K562 (cell line): ENCODE measurements around the gene ZNF593OS. TPM values are rescaled to one million over a fixed set of nuclear protein-coding genes. Genes with fewer than 3 reads are reported as not detected.
A peak's percentile ranks its signal among the peaks of the same experiment; 100 is the strongest.

Experiments used
- ATF4 ChIP-seq: fragments of 450-650 bp; formaldehyde crosslinking; IDR thresholded peaks from 2 replicates; pipeline ENCODE4 v1.4.0; 2022; ENCODE audit warnings: mild to moderate bottlenecking, moderate library complexity
- CBX2 ChIP-seq: fragments of 200-600 bp; sonication (generic); IDR thresholded peaks from one replicate; pipeline ENCODE4 v1.6.1; 2012; ENCODE audit warnings: mild to moderate bottlenecking, low read length, inconsistent platforms; ENCODE audit not compliant: insufficient read depth, poor library complexity, severe bottlenecking
- E2F6 ChIP-seq, 2 experiments: IDR thresholded peaks; 2 replicates each; pipeline ENCODE4 v1.6.1; 2011; ENCODE audit warnings: borderline replicate concordance in 1 of 2, control low read depth in 1 of 2, low read depth in 1 of 2, low read length in 1 of 2, mild to moderate bottlenecking in 1 of 2, mixed read lengths in 1 of 2, moderate library complexity in 1 of 2; ENCODE audit not compliant: insufficient read depth in 1 of 2, insufficient read length in 1 of 2, poor library complexity in 1 of 2, severe bottlenecking in 1 of 2; ENCODE audit errors: extremely low read depth in 1 of 2
- KAT2B ChIP-seq: IDR thresholded peaks from one replicate; pipeline ENCODE4 v1.6.1; 2012; ENCODE audit warnings: low read depth, mild to moderate bottlenecking, control low read depth, inconsistent platforms, low read length, moderate library complexity
- LEF1 ChIP-seq: fragments of 450-650 bp; IDR thresholded peaks from 2 replicates; pipeline ENCODE4 v1.6.1; 2016; ENCODE audit warnings: mild to moderate bottlenecking
- MCM5 ChIP-seq: fragments of 450-650 bp; IDR thresholded peaks from 2 replicates; pipeline ENCODE4 v1.6.1; 2016; ENCODE audit warnings: low read depth
- PTBP1 ChIP-seq: fragments of 200-400 bp; formaldehyde crosslinking; IDR thresholded peaks from 2 replicates; pipeline ENCODE4 v1.6.1; 2017; ENCODE audit warnings: low read depth, low read length
- SAP30 ChIP-seq: fragments of 200-600 bp; sonication (generic); IDR thresholded peaks from 2 replicates; pipeline ENCODE4 v1.6.1; 2012; ENCODE audit warnings: borderline replicate concordance, low read depth, mild to moderate bottlenecking, moderate library complexity, low read length, control low read depth, inconsistent platforms; ENCODE audit not compliant: insufficient read depth, poor library complexity, severe bottlenecking
- SMC3 ChIP-seq: conservative IDR thresholded peaks from 2 replicates; pipeline ENCODE4 v1.6.1; 2011; ENCODE audit warnings: low read depth, low read length, improper control_type of control experiment; ENCODE audit not compliant: insufficient read depth
- ZNF407 ChIP-seq: fragments of 450-650 bp; IDR thresholded peaks from 2 replicates; pipeline ENCODE4 v1.6.1; 2016; ENCODE audit warnings: low read depth
- ZNF778 ChIP-seq: fragments of 450-650 bp; formaldehyde crosslinking; IDR thresholded peaks from 2 replicates; pipeline ENCODE4 v1.4.0; 2020; ENCODE audit warnings: mild to moderate bottlenecking, moderate library complexity
- polyA plus RNA-seq, 8 experiments: library from polyadenylated mRNA; depleted of rRNA in 4 of 8; stranded (reverse) in 5 of 8; unstranded in 3 of 8; fragments of >200 nt; fragmentation: Nextera tagmentation in 2 of 8; fragmentation: Illumina TruSeq in 1 of 8; extraction: Ambion mirVana in 2 of 8; extraction: Trizol in 1 of 8; gene quantifications; 2 replicates each; pipeline versions ENCODE4 v1.2.1 to v1.2.3, GENCODE V29; 2011 to 2014; ENCODE audit warnings: inconsistent platforms in 1 of 8, missing spikeins in 1 of 8
- total RNA-seq, 7 experiments: library from RNA; depleted of rRNA in 6 of 7; stranded (reverse); fragments of >200 nt in 6 of 7; fragmentation: Illumina TruSeq in 2 of 7; extraction: Trizol in 2 of 7; gene quantifications; 2 replicates each; pipeline versions ENCODE4 v1.2.1 to v1.2.3, GENCODE V29; 2011 to 2021; ENCODE audit warnings: low replicate concordance in 1 of 7

ZNF593OS gene
- total and polyA plus RNA-seq, 9 of the 15 experiments (the other 6 are each of a cell fraction or from before 2014, with no cell fraction given) = 0.24 to 0.27 TPM; not detected in 7

GRCh38 chr1:26124418-26125331 is 47.0 kb downstream of the ZNF593OS start (continued):
- no peak for TF ChIP-seq SMC3
- no peak for TF ChIP-seq MCM5
- no peak for TF ChIP-seq E2F6 (IDR thresholded peaks at IDR 0.05; ENCODE audit: borderline replicate concordance in 1 of 2, extremely low read depth in 1 of 2, insufficient read depth in 1 of 2, insufficient read length in 1 of 2, low read depth in 1 of 2, low read length in 1 of 2, poor library complexity in 1 of 2, severe bottlenecking in 1 of 2)
- no peak for TF ChIP-seq SAP30
- no peak for TF ChIP-seq CBX2
- TF ChIP-seq ZNF407 = no peak
- no peak for TF ChIP-seq KAT2B
- no peak for TF ChIP-seq LEF1
- no peak for TF ChIP-seq ZNF778 (CRISPR knock-in tag)
- TF ChIP-seq ATF4 = peak; percentile 72
- TF ChIP-seq PTBP1 = no peak
